NCI-H524 (cell line): ENCODE data around the gene CMIP.

Experiments
- DNase-seq, 2 experiments: peaks; one replicate each; lab custom pipeline; 2025; lab: John Stamatoyannopoulos, UW

CMIP gene

GRCh38 chr16:81551151-81551808 is 106.7 kb downstream of the CMIP start:
- DNase-seq = no peak

DNA sequence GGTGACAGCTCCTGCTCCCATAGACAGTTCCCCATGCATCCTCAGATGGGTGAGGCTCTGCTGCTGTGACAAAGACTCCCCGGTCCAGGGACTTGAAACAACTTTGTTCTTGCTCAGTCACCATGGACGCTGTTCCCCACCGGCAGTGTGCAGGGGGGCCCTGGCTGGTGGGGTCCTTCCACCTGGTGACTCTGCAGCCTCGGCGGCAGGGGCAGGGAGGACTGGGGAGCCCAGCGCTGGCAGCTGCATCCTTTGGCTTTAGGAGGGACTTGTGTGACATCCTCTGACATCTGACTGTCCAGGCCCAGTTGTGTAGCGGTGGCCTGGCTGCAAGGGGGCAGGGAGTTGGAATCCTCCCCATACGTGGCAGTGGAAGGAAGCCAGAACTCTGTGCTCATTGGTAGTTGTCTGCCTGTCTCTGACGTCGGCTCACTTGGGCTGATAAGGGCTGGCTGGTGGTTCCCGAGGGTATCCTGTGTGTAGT is 107.3 kb downstream of the CMIP start:
- no peak for DNase-seq

DNA sequence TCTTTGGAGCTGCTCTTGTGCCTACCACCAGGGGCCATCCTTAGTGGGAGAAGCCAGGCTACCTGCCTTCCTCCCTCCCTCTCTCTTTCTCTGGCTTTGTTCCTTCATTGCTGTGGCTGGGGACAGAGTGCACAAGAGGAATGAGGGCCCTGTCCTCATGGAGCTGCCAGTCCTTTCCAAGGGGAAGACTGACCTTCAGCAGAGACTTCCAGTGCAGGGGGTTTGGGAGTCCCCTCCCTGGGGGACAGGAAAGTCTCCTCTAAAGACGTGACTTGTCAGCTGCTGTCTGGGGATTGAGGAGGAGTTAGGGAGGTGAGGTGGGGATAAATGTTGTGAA is 108.1 kb downstream of the CMIP start:
- no peak for DNase-seq

DNA sequence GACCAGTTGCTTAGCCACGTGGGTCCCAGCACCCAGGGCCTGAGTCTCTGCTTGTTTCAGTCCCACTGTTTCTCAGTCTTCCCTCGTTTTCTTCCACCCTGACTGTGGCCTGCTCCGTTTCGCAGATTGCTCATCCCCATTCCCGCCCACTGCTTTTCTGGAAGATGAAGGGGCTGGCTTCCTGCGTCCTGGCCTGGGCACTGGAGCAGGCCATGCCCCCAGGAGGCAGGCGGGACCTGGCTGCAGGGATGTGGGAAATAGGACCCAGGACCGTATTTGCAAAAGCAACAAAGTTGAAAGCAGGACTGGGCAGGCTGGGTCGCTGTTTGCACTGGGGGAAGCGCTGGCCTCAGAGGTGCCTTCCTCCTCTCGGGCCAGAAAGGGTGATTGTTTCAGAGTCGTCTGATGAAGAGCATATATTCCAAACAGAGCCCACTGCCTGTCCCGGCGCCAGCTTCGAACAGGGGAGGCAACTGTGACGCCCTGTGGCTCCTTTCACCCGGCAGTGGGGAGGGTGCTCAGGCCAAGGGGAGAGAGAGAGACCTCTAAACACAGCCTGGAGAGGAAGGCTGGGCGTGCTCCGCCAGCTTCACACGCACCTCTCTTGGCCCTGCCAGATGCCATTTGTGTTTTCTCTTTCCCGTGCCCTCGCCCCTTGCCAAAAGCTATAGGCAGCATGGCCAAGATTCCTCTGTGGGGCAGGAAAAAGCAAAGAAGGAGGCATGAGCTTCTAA is 108.6 kb downstream of the CMIP start:
- no peak for DNase-seq

- no peak for DNase-seq
These were observed 109.4 kb downstream of the CMIP start for GRCh38 chr16:81553814-81554675.

- peak; percentile 11 to 50 for DNase-seq
These were observed 110.4 kb downstream of the CMIP start for GRCh38 chr16:81554979-81555378.

GRCh38 chr16:81555660-81556059 is 111.1 kb downstream of the CMIP start:
- DNase-seq = no peak

DNA sequence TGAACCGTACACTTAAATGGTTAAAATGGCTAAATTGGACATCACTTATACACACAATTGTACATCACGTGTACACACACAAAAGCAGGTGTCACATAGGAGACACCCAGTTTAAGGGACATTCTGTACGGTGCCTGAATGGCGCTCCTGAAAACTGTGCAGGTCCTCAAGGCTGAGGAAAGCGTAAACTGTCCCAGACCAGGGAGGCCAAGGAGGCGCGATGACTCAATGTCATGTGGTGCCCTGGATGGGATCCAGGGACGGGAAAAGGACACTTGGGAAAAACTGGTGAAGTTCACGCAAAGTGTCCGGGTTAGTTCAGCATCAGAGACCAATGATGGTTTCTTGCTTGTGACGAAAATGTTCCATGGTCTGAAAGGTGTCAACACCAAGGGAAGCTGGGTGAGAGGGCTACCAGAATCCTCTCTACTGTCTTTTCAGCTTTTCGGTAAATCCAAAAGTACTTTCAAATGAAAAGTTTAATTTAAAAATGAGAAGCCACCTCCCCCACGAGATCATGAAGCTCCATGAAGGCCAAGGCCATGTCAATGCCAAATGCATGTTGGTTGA is 112.2 kb downstream of the CMIP start:
- no peak for DNase-seq

DNA sequence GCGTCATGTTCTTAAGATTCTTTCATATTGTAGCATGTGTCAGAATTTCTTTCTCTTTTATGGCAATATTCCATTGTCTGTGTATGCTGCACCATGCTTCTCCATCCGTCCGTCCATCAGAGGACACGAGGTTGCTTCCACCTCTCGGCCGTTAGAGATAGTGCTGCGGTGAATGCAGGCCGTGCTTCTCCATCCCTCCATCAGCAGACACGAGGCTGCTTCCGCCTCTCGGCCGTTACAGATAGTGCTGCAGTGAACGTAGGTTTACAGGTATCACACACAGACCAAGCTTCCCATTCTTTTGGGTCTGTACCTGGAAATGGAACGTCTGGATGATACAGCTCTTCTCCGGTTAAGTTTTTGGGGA is 113.5 kb downstream of the CMIP start:
- no peak for DNase-seq

DNA sequence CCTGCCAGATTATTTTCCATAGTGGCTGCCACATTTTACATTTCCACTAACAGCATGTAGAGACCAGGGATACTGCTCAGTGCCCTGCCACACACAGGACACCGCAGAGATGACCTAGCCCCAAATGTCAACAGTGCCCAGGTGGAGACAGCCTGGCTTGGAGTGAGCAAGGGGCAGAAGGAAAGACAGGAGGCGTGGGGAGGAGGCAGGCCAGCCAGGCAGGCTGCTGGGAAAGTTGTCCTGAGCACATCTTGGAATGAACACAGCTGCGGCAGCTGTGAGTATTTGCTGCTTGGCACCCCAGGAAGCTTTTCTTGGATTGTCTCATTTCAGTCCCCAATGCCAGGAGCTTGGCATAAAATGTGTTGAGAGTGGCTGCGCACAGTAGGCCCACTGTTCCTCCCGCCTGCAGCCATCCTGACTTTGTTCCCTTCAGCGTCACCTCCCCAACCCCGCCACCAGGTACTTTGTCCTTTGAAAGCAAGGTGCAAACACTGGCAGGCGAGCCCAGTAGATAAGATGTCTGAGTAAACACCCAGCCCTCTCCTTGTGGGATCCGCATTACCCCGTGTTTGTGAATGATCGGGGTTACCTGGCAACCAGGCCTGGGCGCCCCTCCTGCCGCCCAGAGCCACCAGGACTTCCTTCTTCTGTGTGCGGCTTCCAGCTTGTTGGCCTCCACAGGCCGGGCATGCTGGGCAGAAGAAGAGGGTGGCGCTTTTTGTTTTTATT is 114.0 kb downstream of the CMIP start:
- no peak for DNase-seq

- DNase-seq = no peak
These were observed 116.5 kb downstream of the CMIP start for GRCh38 chr16:81560979-81561657.

DNA sequence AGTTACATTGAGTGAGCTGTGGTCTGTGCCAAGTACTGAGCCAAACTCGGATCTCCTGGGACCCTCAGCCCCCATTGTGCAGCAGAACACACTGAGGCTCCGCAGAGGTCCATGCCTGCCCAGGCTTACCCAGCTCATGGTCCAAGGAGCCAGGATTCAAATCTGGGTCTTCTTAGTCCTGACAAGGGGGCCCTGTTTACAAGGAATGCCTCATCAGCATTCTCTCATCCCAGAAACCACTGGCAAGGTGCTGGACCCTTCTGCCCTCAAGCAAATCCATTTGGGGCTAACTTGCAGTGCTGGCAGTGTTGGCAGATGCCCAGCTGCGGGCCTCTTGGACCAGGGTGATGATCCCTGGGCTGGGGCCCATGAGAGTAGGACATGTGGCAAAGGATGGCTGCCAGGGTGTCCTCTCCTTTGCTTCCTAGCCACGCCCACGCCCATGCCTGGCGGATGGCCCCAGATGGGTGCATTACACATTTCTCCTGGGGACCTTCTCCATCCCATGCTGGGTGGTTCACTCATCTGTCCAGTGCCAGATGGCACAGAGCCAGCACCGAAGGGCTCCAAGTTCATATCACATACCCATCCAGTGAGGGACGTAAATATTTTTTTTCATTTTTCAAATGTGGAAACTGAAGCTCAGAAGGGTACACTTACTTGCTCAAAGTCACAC is 117.7 kb downstream of the CMIP start:
- no peak for DNase-seq

DNA sequence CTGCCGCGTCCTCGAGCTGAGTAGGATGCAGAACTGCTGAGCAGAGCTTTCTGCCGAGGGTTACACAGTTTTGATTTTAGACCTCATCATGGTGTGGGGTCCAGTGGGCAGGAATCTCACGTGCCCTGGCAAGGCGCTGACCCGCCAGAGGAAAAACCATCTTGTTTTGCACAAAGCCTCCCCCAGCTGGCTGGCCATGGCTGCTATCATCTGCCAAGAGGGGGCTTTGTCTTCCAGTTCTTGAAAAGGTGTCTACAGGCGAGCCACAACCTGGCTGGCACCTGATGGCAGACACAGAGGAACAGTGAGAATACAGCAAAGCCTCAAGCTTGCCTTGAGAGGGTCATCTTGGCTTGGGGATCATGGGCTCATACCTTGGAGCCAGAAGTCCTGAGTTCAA is 118.3 kb downstream of the CMIP start:
- no peak for DNase-seq

- DNase-seq = no peak
These were observed 119.9 kb downstream of the CMIP start for GRCh38 chr16:81564421-81564911.

- peak in 1 of 2 experiments; percentile 26 for DNase-seq
These were observed 120.9 kb downstream of the CMIP start for GRCh38 chr16:81565321-81566028.

- no peak for DNase-seq
These were observed 121.7 kb downstream of the CMIP start for GRCh38 chr16:81566086-81567007.

DNA sequence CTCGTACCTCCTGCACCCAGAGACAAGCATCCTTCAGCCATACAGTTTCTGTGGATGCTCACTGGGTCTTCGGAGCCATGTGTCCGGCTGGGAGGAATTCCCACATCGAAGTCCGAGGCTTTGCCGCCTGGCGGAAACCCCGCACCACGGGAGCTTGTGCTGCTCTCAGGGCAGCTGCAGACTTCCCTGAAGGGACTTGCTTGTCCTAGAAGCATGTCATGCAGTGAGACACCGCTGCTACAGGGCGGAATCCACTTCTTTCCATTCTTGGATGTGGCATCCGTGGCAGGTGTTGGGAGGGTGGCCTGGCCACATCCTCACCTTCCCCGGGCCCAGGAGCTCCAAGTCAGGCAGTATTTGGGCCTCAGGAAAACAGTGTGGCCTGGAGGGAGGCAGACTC is 122.5 kb downstream of the CMIP start:
- no peak for DNase-seq

- no peak for DNase-seq
These were observed 123.6 kb downstream of the CMIP start for GRCh38 chr16:81567987-81568748.
